GM21619 (cell line): ENCODE data around the gene PLA2G2F.

Source experiments
- ATAC-seq: cut with Tn5 transposase; IDR thresholded peaks from one replicate; pipeline ENCODE4 v1.9.1; 2021; ENCODE audit not compliant: unreplicated experiment

PLA2G2F gene

DNA sequence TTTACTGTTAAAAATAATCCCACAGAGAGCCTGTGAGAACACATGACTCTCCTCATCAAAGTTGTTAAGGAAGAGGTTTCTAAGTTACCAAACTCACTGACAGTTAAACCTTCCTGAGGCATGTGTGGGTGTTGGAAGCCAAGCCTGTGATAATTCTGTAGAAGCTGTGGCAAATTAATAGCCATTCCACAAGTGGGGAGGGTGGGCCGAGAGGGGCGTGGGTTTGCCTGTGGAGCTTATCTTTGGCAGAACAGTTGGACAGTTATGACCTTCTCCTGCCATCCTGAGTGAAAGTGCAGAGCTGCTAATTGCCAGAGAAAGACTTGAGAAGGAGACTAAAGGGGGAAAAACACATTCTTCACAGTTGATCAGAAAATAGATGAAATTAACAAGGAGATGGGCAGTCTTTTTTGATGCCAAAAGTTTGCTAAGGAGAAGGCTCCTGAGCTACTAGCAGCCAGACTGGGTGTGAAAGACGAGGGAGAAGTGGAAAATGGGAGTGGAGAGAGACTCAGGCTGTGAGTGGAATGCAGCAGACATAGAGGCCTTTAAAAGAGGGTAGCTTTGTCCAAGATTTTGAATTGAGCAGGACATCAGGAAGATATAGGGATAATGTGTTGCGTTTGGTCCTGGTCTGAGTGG is 48.8 kb downstream of the PLA2G2F start:
- no peak for ATAC-seq

DNA sequence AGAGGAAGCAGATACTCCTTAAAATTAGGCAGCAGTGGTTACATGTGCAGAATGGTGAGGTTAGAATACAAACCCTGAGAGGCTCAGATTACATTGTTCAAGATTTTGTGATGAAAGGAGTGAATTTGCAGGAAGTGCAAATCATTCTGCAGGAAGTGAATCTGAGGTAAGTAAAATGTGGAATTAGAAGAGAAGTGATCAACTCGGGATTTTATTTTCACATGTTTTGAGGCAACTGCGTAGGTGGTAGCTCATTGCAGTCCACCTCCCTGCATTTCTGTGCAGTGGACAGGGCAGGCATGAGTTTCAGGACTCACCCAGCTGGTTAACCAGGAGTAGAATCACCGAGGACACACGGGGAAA is 49.3 kb downstream of the PLA2G2F start:
- no peak for ATAC-seq

DNA sequence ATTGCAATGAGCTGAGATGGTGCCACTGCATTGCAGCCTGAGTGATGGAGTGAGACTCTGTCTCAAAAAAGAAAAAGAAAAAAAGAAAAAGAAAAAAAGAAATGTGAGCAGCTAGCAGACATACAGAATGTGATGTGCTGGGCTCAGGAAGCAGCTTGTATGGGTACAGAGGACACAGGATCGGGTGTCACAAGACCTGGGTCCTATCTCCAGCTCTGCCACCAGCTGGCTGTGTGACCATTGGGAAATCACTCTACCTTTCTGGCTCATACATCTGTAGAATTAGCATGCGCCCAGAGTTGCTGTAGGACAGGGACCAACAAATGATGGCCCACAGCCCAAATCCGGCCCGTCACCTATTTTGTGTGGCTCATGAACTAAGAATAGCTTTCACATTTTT is 50.5 kb downstream of the PLA2G2F start:
- no peak for ATAC-seq

DNA sequence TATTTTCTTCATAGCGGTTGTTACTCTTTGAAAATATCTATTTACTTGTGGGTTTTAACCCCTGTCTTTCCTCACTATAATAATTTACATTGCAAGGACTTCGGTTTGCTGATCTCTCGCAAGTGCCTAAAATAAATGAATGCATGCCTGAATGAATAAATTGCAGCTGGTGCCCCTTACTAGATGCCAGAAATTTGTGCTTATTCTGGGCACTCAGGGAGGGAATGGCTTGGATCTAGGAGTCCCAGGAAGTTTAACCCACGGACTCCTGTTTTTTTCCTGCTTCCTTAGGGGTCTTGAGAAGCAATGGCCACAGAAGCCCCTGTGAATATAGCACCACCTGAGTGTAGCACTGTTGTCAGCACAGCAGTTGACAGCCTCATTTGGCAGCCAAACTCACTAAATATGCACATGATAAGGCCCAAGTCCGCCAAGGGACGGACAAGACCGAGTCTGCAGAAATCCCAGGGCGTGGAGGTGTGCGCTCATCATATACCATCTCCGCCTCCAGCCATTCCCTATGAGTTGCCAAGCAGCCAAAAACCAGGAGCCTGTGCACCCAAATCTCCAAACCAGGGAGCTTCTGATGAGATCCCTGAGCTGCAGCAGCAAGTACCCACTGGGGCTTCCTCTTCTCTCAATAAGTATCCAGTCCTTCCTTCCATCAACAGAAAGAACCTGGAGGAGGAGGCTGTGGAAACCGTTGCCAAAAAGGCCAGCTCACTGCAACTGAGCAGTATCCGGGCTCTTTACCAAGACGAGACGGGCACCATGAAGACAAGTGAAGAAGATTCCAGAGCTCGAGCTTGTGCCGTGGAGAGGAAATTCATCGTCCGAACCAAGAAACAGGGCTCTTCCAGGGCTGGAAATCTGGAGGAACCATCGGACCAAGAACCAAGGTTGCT is 51.4 kb downstream of the PLA2G2F start:
- ATAC-seq = no peak

- no peak for ATAC-seq
Observed at GRCh38 chr1:20191266-20191825, 52.2 kb downstream of the PLA2G2F start.

- no peak for ATAC-seq
Observed at GRCh38 chr1:20192364-20192763, 53.2 kb downstream of the PLA2G2F start.

DNA sequence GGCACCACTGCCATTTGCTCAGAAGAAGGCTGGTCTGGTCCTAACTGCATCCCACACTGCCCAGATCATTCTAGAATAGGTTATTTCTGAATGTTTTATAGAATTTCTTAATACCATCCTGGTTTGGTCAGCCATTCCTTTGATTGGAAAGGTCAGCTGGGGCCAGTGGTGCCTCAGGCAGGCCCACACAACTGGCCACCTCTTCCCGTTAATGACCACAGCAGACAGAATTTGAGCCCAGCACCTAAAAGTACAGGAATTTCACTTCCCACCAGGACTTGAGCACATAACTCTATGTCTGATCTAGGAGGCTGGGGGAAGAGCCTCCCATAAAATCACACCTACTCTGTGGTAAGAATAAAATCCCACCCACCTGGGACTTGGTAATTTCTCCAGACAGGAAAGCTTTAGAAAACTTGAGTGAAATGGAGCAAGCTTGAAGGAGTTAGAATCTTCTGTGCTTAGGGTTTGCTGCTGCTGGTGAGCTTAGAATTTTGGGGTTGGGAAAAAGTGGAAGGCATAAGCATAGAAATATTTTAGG is 53.8 kb downstream of the PLA2G2F start:
- no peak for ATAC-seq

GRCh38 chr1:20194224-20194623 is 55.1 kb downstream of the PLA2G2F start:
- no peak for ATAC-seq

DNA sequence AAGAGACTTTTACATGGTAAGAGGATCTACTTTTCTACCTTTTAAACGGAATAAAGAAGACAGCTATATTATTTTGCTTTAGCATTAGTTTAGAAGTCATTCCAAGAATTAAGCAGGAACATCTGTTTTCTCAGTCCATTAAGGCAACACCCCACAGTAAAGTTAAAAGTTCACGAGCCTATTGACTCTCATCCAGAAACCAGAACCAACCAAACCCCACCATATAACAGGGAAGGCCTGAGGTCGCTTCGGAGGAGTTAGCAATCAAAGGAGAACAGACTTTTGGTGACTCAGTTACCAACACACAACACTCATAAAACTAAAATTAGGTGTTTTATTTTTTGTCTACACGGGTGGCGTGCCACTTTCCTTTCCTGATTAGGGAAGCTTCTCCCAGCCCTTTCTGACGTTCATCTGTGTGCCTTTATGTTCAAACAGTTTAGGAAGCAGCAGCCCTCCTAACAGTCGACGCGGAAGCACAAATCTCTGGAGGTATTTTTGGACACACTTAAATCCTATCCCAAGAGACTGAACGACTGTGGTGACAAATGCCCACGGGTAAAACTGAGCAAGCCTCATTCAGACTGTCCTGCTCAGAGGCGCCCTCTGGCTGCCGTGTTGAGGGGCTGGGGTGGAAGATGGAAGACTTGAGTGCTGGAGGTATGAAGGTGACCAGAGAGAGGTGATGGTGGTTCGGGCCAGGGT is 55.8 kb downstream of the PLA2G2F start:
- ATAC-seq = no peak

DNA sequence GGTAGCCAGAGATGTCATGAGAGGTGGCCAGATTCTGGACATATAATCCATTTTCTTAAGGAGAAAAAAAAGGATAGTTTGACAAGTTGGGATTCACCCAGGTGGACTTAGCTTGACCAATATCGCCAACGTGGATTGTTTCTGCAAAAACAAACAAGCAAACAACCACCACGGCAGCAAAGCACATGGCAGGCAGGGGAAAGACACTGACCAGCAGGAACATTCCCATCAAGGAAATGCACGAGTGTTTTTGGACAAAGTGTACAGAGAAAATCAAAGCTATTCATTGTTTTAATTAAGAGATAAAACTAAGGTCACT is 56.3 kb downstream of the PLA2G2F start:
- no peak for ATAC-seq

DNA sequence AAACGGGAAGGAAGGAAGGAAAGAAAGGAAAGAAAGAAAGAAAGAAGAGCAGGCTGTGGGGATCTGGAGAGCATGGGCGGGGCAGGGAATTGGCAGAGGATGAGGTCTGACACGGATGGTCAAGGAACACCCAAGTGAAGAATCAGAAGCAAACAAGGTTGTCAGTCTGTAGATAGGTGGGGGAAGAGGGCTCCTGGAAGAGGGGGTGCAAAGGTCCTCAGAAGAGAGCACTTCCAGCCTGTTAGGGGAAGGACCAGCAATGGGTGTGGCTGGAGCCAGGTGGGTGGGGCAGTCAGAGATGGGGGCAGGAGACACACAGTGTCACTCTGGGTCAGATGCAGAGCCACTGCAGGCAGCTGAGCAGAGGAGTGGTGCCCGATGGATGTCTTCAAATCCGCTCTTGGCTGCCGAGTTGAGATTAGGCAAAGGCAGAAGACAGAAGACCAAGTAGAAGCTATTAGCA is 58.2 kb downstream of the PLA2G2F start:
- ATAC-seq = no peak

DNA sequence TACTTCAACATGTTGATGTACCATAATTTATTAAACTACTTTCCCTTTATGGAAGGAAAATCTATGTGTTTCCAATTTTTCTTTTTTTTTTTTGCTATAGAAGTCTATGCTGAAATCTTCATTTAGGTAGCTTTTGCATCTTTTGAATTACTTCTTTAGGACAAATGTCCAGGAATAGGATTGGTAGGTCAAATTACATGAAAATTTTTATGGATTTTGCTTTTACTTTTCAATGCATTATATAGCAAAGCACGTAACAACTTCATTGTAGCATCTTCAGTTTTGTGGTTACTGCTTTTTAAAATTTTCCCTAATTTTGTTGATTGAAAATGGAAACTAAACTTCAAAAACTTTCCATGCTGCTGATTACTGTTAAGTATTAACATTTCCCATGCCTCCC is 59.2 kb downstream of the PLA2G2F start:
- no peak for ATAC-seq

DNA sequence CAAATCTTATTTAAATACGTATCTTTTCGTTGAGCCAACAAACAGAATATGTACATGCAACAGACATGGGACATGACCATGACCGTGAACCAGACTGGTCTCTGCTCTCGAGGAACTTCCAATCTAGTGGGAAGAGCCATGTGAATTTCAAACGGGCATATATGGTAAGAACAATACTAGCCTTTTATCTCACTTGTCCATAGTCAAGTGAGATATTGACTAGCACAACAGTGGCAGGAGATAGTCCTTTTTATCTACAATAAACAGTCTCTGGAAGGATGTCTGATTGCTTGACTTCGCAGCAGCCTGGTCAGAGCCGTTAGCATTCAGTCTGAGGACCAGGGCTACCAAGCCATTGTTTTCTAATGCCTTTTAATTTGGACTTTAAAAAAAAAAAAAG is 59.8 kb downstream of the PLA2G2F start:
- no peak for ATAC-seq

DNA sequence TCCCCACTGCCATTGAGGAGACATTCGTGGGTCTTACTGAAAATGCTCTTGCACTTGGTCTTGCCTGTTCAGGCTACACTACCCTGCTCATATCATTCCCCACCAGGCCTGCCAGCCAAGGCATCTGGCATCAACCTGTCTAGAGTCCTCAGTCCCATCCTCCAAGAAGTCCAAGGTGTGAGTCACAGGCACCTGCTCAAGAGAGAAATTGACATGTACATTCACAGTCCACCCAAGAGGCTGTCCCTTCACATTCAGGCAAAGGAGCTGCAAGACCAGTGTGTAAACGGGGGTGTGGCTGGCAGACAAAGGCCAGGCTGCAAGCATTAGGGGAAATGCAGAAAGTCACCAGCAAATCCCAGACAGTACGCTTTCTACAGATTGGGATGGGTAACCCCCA is 60.3 kb downstream of the PLA2G2F start:
- ATAC-seq = no peak

- no peak for ATAC-seq
Observed at GRCh38 chr1:20199840-20200239, 60.7 kb downstream of the PLA2G2F start.
